HEK293T (cell line): Measurements from ENCODE around the gene HMGA1.

Experiments
- CTCF ChIA-PET: fragments of 350-600 bp; formaldehyde crosslinking; extraction: SDS; loops from one replicate; lab custom pipeline; 2021; ENCODE audit warnings: antibody characterized with exemption, inconsistent platforms; lab: Yijun Ruan, JAX
- POLR2A ChIA-PET: fragments of 350-600 bp; formaldehyde crosslinking; extraction: SDS; loops from one replicate; lab custom pipeline; 2020; ENCODE audit warnings: antibody characterized with exemption, inconsistent platforms; lab: Yijun Ruan, JAX
- DNase-seq: peaks from one replicate; pipeline ENCODE4 v3.0.0; 2012; ENCODE audit warnings: mixed read lengths; ENCODE audit errors: extremely low spot score
- ARNT ChIP-seq: fragments of 450-650 bp; IDR thresholded peaks from 2 replicates; pipeline ENCODE4 v1.6.1; 2017; ENCODE audit warnings: mild to moderate bottlenecking
- BHLHE40 ChIP-seq: fragments of 450-650 bp; IDR thresholded peaks from 2 replicates; pipeline ENCODE4 v1.6.1; 2016; ENCODE audit warnings: mild to moderate bottlenecking, moderate library complexity, borderline replicate concordance
- CTBP1 ChIP-seq: fragments of 450-650 bp; IDR thresholded peaks from 2 replicates; pipeline ENCODE4 v1.6.1; 2016; ENCODE audit warnings: borderline replicate concordance
- ELF4 ChIP-seq: fragments of 450-650 bp; IDR thresholded peaks from 2 replicates; pipeline ENCODE4 v1.6.1; 2017; ENCODE audit warnings: antibody characterized with exemption
- FOXA1 ChIP-seq: fragments of 450-650 bp; IDR thresholded peaks from 2 replicates; pipeline ENCODE4 v1.6.1; 2016; ENCODE audit warnings: mild to moderate bottlenecking
- FOXK2 ChIP-seq: fragments of 450-650 bp; IDR thresholded peaks from 2 replicates; pipeline ENCODE4 v1.6.1; 2016; ENCODE audit warnings: mild to moderate bottlenecking
- FOXM1 ChIP-seq: fragments of 450-650 bp; IDR thresholded peaks from 2 replicates; pipeline ENCODE4 v1.6.1; 2017; ENCODE audit warnings: mild to moderate bottlenecking, borderline replicate concordance
- HDGF ChIP-seq: fragments of 450-650 bp; IDR thresholded peaks from 2 replicates; pipeline ENCODE4 v1.6.1; 2017; ENCODE audit warnings: antibody characterized with exemption, borderline replicate concordance
- L3MBTL2 ChIP-seq: fragments of 450-650 bp; conservative IDR thresholded peaks from 2 replicates; pipeline ENCODE4 v1.6.1; 2016; ENCODE audit warnings: mild to moderate bottlenecking
- LEF1 ChIP-seq: fragments of 450-650 bp; IDR thresholded peaks from 2 replicates; pipeline ENCODE4 v1.6.1; 2017; ENCODE audit warnings: mild to moderate bottlenecking, borderline replicate concordance
- NFRKB ChIP-seq: fragments of 450-650 bp; IDR thresholded peaks from 2 replicates; pipeline ENCODE4 v1.6.1; 2016; ENCODE audit warnings: mild to moderate bottlenecking, moderate library complexity
- PKNOX1 ChIP-seq: fragments of 450-650 bp; IDR thresholded peaks from 2 replicates; pipeline ENCODE4 v1.6.1; 2016
- SP1 ChIP-seq: fragments of 450-650 bp; IDR thresholded peaks from 2 replicates; pipeline ENCODE4 v1.6.1; 2017
- SUZ12 ChIP-seq: fragments of 450-650 bp; IDR thresholded peaks from 2 replicates; pipeline ENCODE4 v1.6.1; 2016; ENCODE audit warnings: mild to moderate bottlenecking
- TARDBP ChIP-seq: fragments of 450-650 bp; IDR thresholded peaks from 2 replicates; pipeline ENCODE4 v1.6.1; 2016
- ZNF384 ChIP-seq: fragments of 450-650 bp; IDR thresholded peaks from 2 replicates; pipeline ENCODE4 v1.6.1; 2016

Gene HMGA1

GRCh38 chr6:34223381-34223955, 13.2 kb upstream of the HMGA1 start:
- DNase-seq = no peak
- ChIA-PET CTCF (interaction anchor here (0.7 to 0.8 kb wide), 2 partner anchors 72 to 192 kb away, joined by 3 to 5 read pairs; no protein-coding TSS in a partner anchor), POLR2A (interaction anchor here (0.7 to 2.0 kb wide), 13 partner anchors 9 to 243 kb away, joined by 3 to 21 read pairs (median 4); partner anchors contain the start of genes HMGA1, PACSIN1, RPS10 and SMIM29)
- TF ChIP-seq LEF1 (no peak), SP1 (no peak), ZNF384 (no peak), SUZ12 (no peak), TARDBP (no peak), L3MBTL2 (no peak), ARNT (no peak), HDGF (no peak), BHLHE40 (no peak), FOXA1 (no peak), FOXK2 (no peak), FOXM1 (no peak), NFRKB (no peak), ELF4 (no peak), PKNOX1 (no peak), CTBP1 (no peak)

GRCh38 chr6:34223956-34224940, 12.4 kb upstream of the HMGA1 start:
- peak; percentile 95 for DNase-seq
- ChIA-PET POLR2A (interaction anchor here (0.5 to 2.0 kb wide), 13 partner anchors 8 to 242 kb away, joined by 3 to 21 read pairs (median 4); partner anchors contain the start of genes HMGA1, PACSIN1 and SMIM29), CTCF (interaction anchor here (0.7 to 0.8 kb wide), 2 partner anchors 73 to 191 kb away, joined by 3 to 5 read pairs; no protein-coding TSS in a partner anchor)
- TF ChIP-seq NFRKB (no peak), FOXM1 (no peak), PKNOX1 (no peak), L3MBTL2 (peak; percentile 57)

GRCh38 chr6:34225551-34225950, 11.1 kb upstream of the HMGA1 start:
- ChIA-PET CTCF (interaction anchor here (0.6 kb wide), 1 partner anchor 189 kb away, joined by 3 read pairs; no protein-coding TSS in a partner anchor), POLR2A (interaction anchor here (0.6 kb wide), 1 partner anchor 12 kb away, joined by 3 read pairs; the partner anchor contains the start of gene HMGA1)
- TF ChIP-seq ARNT = no peak
- TF ChIP-seq LEF1 = no peak
- DNase-seq = no peak

GRCh38 chr6:34226066-34226465, 10.6 kb upstream of the HMGA1 start:
- POLR2A ChIA-PET = interaction anchor here (2.2 kb wide), 1 partner anchor 11 kb away, joined by 14 read pairs; the partner anchor contains the start of gene HMGA1

More at GRCh38 chr6:34226066-34226465, 10.6 kb upstream of the HMGA1 start:
- CTCF ChIA-PET = interaction anchor here (0.6 to 1.4 kb wide), 3 partner anchors 178 to 190 kb away, joined by 3 read pairs; no protein-coding TSS in a partner anchor
- no peak for DNase-seq
- TF ChIP-seq CTBP1 = no peak
- no peak for TF ChIP-seq ARNT
- no peak for TF ChIP-seq ZNF384
- TF ChIP-seq PKNOX1 = no peak
- TF ChIP-seq FOXK2 = no peak
- no peak for TF ChIP-seq SUZ12
- TF ChIP-seq L3MBTL2 = no peak
- no peak for TF ChIP-seq ELF4
- TF ChIP-seq LEF1 = no peak
- no peak for TF ChIP-seq HDGF
- TF ChIP-seq SP1 = no peak
